GM18870 (cell line): ENCODE data around the gene TEAD2.

ENCODE experiments used
- ATAC-seq: cut with Tn5 transposase; IDR thresholded peaks from one replicate; pipeline ENCODE4 v1.9.1; 2021; ENCODE audit warnings: moderate library complexity; ENCODE audit not compliant: unreplicated experiment

TEAD2 gene

GRCh38 chr19:49294401-49294800 is 67.8 kb downstream of the TEAD2 start:
- ATAC-seq, result no peak
